NCI-H1694 (cell line): ENCODE results near the gene TMEM190.
A peak's percentile ranks its signal among the peaks of the same experiment; 100 is the strongest.
"Not testable (repeated sequence)": the region's sequence is repeated elsewhere in the genome, so short reads cannot be mapped to it uniquely, and the experiment has no call there.

ENCODE experiments used
- DNase-seq: peaks from one replicate; lab custom pipeline; 2025; lab: John Stamatoyannopoulos, UW

TMEM190 gene

DNA sequence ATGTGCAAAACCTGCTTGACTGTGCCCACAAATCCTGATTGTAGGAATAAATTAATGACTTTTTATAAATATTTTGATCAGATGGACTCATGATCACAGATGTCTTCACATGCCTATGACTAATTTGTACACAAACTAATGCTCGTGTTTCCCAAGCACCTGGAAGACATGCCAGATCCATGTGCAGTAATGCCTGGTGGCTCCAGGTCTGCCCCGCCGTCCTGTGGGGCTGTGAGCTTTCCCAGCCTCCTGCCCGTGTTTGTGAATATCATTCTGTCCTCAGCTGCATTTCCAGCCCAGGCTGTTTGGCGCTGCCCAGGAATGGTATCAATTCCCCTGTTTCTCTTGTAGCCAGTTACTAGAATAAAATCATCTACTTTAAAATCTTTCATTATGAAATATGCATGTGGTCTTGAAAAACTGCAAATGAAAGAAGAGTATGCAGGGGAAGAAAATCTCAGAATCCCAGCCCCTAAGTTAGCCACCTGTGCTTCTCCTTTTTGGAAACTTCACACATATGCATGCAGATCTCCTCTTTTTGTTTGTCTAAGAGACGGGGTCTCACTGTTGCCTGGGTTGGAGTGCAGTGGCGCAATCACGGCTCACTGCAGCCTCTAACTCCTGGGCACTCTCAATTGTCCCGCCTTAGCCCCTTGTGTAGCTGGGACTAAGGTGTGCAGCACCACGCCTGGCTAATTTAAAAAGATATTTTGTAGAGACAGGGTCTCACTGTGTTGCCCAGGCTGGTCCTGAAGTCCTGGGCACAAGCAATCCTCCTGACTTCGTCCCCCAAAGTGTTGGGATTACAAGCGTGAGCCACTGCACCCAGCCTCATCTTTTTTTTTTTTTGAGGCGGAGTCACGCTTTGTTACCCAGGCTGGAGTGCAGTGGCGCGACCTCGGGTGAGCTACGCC, 15.3 kb downstream of the TMEM190 start:
- no peak for DNase-seq

GRCh38 chr19:55392820-55393761, 16.5 kb downstream of the TMEM190 start:
- no peak for DNase-seq

DNA sequence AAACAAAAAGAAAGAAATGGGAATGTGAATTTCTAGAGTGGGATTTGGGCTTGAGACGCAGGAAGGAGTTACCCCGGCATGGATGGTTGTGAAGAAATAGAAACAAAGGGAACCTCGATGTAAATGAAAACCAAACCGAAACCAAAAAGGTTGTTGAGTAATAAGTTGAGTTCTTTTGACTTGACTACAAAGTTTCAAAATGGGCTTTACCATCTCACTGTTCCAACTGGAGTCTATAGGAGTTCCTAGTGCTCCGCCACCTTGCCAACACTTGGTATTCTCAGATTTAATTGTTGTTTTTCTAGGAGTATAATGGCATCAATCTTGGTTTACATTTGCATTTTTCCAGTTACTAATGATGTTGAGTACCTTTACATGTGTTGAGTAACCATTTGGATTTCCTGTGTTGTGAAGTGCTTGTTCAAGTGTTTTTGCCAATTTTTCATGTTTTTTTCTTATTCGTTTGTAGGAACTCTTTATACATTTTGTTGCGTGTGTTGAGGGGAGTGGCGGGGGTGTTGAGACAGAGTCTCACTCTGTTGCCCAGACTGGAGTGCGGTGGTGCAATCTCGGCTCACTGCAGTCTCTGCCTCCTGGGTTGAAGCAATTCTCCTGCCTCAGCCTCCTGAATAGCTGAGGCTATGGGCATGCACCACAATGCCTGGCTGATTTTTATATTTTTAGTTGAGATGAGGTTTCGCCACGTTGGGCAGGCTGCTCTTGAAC, 21.7 kb downstream of the TMEM190 start:
- no peak for DNase-seq

- DNase-seq = no peak
Observed at GRCh38 chr19:55400281-55401087, 23.9 kb downstream of the TMEM190 start.

GRCh38 chr19:55401390-55401789, 24.8 kb downstream of the TMEM190 start:
- DNase-seq = not testable (repeated sequence)

DNA sequence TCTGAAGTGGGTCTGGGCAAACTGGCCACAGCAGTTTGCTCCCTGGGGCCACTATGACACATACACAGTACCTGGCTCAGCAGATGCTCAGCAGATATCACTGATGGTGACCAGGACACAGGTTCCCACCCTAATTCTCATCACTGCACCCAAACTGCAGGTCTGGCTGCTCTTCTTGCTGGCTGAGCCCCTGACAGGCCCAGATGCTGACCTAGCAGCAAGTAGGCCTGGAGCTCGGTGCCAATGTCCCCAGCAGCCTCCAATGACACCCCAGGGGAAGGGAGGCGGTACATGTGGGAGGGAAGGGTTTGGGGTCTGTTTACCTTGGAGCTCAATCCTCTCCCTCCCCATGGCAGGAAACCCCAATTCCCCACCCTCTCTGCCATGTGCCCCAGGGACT, 25.9 kb downstream of the TMEM190 start:
- no peak for DNase-seq

GRCh38 chr19:55405638-55406037, 29.0 kb downstream of the TMEM190 start:
- DNase-seq = no peak

GRCh38 chr19:55406091-55406825, 29.6 kb downstream of the TMEM190 start:
- DNase-seq = no peak

- no peak for DNase-seq
Observed at GRCh38 chr19:55406826-55407549, 30.4 kb downstream of the TMEM190 start.

- DNase-seq = not testable (repeated sequence)
Observed at GRCh38 chr19:55407550-55407799, 30.8 kb downstream of the TMEM190 start, which contains the start of gene UBE2S. Gene UBE2S, minus strand, starts transcription at chr19:55407788. Its CDS starts 199 bp downstream, at chr19:55407589.

DNA sequence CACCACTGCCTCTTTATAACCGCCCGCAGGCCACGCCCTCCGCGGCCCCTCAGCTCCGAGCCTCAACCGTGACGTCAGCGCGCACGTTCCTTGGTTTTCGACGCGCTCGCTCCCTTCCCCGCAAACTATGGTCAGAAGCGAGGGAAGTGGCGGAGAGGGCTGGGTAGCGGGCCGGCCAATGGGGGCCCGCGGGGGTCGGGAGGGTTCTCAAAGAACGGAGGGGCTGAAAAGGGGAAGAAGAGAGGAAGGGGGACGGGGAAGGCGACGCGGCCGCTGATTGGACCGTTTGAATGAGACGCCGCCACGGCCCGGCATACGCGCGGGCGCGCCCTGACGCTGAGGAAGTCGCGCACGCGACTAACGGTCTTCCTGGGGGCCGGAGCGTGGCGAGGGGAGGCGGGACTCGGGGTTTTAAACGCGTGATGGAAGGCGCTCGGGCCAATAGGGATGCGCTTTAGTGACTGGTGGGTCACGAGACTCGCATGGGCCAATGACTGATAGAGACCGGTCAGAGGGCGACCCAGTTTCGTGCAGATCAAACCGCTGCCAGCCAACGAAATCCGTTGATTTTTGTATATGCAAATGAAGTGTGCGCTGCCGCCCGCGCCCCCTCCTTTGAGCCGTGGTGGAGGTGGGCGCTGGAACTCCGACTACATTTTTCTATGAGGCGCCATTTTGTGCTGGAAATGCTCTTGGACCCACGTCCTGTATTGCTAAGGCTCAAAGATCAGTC, 31.3 kb downstream of the TMEM190 start:
- peak; percentile 99 for DNase-seq

DNA sequence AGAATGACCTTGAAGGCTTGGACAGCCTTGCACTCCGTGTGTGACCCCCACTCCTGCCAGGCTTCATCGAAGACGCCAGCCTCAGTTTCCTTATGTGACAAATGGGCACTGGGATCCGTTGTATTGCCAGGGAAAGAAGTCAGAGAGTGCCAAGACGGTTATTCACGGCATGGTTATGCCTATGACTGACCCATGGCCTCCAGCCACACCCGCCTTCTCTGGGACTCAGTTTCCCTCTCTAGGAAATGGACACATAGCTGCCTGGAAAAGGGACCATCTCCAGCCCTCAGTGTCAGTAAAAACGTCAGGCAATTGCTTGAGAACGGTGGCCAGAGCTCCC, 31.9 kb downstream of the TMEM190 start:
- DNase-seq = no peak

- DNase-seq = not testable (repeated sequence)
Observed at GRCh38 chr19:55409179-55409578, 32.6 kb downstream of the TMEM190 start.

- DNase-seq = no peak
Observed at GRCh38 chr19:55410168-55410567, 33.5 kb downstream of the TMEM190 start.

- peak; percentile 57 for DNase-seq
Observed at GRCh38 chr19:55418185-55418584, 41.6 kb downstream of the TMEM190 start.

DNA sequence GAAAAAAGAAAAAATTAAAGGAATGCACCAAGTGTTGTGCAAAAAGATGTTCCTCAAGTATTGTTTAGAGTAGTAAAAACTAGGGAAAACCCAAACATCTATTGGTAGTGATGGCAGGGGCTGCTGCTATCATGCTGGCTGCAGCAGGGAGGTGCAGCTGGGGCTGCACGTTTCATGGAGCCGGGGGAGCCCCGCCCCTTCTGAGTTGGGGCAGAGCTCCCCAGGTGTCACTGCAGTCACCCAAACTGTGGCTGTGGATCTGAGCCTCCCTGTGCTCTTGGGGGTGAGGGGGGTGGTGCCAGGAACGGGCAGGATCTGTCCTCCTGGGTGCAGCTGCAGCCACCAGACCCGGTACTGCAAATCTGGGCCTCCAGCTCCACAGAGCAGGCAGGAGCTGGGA, 42.5 kb downstream of the TMEM190 start:
- no peak for DNase-seq

- DNase-seq = no peak
Observed at GRCh38 chr19:55419624-55420236, 43.1 kb downstream of the TMEM190 start.

DNA sequence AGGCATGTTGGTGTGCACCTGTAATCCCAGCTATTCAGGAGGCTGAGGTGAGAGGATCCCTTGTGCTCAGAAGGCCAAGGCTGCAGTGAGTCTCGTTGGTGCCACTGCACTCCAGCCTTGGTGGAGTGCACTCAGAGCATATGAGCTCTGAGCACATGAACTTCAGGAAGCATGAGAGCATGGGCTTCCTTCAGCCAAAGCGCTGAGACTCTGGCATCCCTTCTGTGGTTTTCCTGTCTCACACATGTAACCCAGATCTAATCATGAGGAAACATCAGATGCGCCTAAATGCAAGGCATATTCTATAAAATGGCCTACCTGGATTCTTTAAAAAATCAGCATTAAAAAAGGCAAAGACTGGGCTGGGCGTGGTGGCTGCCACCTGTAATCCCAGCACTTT, 44.7 kb downstream of the TMEM190 start:
- DNase-seq = not testable (repeated sequence)
